Measurements from ENCODE around the gene ALG1.
A peak's percentile ranks its signal among the peaks of the same experiment; 100 is the strongest.

ALG1 gene, protein sequence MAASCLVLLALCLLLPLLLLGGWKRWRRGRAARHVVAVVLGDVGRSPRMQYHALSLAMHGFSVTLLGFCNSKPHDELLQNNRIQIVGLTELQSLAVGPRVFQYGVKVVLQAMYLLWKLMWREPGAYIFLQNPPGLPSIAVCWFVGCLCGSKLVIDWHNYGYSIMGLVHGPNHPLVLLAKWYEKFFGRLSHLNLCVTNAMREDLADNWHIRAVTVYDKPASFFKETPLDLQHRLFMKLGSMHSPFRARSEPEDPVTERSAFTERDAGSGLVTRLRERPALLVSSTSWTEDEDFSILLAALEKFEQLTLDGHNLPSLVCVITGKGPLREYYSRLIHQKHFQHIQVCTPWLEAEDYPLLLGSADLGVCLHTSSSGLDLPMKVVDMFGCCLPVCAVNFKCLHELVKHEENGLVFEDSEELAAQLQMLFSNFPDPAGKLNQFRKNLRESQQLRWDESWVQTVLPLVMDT

DNA sequence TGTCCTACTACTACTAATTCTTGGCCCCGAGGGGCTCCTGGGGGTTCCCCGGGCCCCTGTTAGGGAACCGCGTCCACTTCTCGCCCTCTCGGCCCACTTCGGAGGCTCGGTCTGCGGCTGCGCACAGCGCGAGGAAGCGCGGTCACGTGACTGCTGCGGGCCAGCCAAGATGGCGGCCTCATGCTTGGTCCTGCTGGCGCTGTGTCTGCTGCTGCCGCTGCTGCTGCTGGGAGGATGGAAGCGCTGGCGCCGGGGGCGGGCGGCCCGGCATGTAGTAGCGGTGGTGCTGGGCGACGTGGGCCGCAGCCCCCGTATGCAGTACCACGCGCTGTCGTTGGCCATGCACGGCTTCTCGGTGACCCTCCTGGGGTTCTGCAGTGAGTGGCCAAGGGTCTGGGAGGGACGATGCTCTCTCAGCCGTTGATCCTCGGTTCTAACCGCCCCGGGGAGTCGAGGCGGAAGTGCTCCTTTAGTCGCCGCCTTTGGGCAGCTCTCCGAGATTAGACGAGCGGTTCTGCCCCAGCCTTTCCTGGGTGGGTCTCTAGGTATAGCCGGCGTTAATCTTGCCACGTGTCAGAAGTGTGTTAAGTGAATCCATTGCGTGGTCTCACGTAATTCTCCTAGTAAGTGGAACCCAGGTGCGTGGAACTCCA is at the start of gene ALG1:
Gene ALG1, plus strand, starts transcription at position 163 of the 653 bp plus-strand sequence. Its CDS starts 7 bp downstream, at position 170.
- Histone ChIP-seq H3K9me3 (ENCODE audit: low read depth, low read length) (no peaks in the 10 kb centered on the region), H3K27ac (no peak within 1 kb of the TSS), H3K4me3 (peak within 1 kb of the TSS; percentile 88), H3K36me3 (ENCODE audit: insufficient read depth, low read length) (peaks cover 5% of the 10 kb centered on the region; the same call in 1 of the 2 replicates), H3K9ac (ENCODE audit: insufficient read length) (peak within 1 kb of the TSS; percentile 91)
- DNase-seq (ENCODE audit: low read depth, low spot score) = no peak
- TF ChIP-seq FOXP2 (optimal IDR thresholded peaks at IDR 0.05; ENCODE audit: control extremely low read depth, extremely low read length, insufficient read depth) (no peak), POLR2AphosphoS5 (IDR thresholded peaks at IDR 0.05; ENCODE audit: borderline replicate concordance, low read depth, low read length) (peak; percentile 89)

DNA sequence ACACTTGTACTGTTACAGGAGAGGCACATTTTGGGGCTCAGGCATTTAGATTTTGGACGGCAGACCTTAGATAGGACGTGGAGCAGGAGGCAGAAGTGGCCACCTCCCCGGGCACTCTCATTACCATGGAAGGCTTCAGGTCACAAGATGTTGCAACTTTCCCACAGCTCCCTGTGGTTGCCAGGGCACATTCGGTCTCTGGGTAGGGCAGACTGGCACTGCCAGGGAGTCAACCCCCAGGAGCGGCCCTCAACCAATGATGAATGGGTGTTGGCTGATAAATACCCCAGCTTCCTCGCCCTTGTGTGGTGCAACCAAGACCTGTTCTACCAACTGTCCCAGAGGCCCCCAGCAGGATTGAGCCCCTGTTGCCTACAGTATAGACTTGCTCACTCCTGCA is 49.1 kb upstream of the ALG1 start:
- no peak for DNase-seq (ENCODE audit: low read depth, low spot score)
- H3K4me3 ChIP-seq = no peak overlapping the region
- TF ChIP-seq EZH2 (IDR thresholded peaks at IDR 0.05) (no peak), POLR2AphosphoS5 (IDR thresholded peaks at IDR 0.05; ENCODE audit: borderline replicate concordance, low read depth, low read length) (no peak)
- H3K27ac ChIP-seq = no peak overlapping the region
- H3K9ac ChIP-seq (ENCODE audit: insufficient read length) = no peak overlapping the region
- H3K9me3 ChIP-seq (ENCODE audit: low read depth, low read length) = no peaks in the 10 kb centered on the region
- no peaks in the 10 kb centered on the region for H3K36me3 ChIP-seq (ENCODE audit: insufficient read depth, low read length)

DNA sequence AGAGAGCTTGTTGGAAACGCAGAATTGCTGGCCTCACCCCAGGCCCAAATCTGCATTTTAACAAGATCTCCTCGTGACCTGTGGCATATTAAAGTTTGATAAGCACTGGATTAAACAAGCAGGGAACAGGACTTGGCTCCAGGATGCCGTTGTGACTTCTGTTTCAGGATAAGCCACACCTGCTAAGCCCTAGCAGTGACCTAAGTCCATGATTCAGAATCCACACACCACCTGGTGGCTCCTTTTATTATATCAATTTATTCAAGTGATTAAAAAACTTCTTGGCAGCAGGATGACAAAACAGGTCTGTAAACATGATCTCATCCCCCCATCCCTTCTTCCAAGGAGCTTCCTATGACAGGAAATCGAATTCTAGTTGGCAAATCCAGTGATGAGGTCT is 47.0 kb upstream of the ALG1 start:
- Histone ChIP-seq H3K9ac (ENCODE audit: insufficient read length) (no peak overlapping the region), H3K4me3 (no peak overlapping the region), H3K27ac (no peak overlapping the region), H3K9me3 (ENCODE audit: low read depth, low read length) (no peaks in the 10 kb centered on the region), H3K36me3 (ENCODE audit: insufficient read depth, low read length) (no peaks in the 10 kb centered on the region)
- TF ChIP-seq EZH2 (IDR thresholded peaks at IDR 0.05) (no peak), POLR2AphosphoS5 (IDR thresholded peaks at IDR 0.05; ENCODE audit: borderline replicate concordance, low read depth, low read length) (no peak)
- no peak for DNase-seq (ENCODE audit: low read depth, low spot score)

DNA sequence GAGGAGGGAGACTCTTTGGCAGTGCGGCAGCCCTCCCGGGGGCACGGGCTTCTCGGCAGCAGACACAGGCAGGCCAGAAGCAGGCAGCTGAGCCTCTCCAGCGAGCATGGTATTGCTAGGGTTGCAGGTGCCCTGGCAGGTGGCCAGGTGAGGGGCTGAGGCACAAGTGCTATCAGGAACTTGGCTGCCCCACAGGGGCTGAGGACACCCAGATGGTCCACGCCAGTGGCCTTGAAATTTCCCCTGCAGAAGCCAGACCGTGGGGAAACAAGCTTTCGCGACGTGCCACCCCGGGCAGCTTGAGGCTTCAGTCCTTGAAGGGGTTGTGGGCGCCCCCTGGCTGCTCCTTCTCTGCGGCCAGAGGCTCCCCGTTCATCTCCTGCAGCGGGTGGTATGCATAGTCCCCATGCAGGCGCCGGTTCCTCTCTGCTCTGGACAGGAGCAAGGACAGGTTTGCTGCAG is 46.4 kb upstream of the ALG1 start:
- Histone ChIP-seq H3K4me3 (no peak overlapping the region), H3K27ac (no peak overlapping the region), H3K9me3 (ENCODE audit: low read depth, low read length) (no peaks in the 10 kb centered on the region), H3K9ac (ENCODE audit: insufficient read length) (no peak overlapping the region), H3K36me3 (ENCODE audit: insufficient read depth, low read length) (no peaks in the 10 kb centered on the region)
- TF ChIP-seq POLR2AphosphoS5 (IDR thresholded peaks at IDR 0.05; ENCODE audit: borderline replicate concordance, low read depth, low read length) (no peak), FOXP2 (optimal IDR thresholded peaks at IDR 0.05; ENCODE audit: control extremely low read depth, extremely low read length, insufficient read depth) (no peak), EZH2 (IDR thresholded peaks at IDR 0.05) (no peak)
- DNase-seq (ENCODE audit: low read depth, low spot score) = no peak

DNA sequence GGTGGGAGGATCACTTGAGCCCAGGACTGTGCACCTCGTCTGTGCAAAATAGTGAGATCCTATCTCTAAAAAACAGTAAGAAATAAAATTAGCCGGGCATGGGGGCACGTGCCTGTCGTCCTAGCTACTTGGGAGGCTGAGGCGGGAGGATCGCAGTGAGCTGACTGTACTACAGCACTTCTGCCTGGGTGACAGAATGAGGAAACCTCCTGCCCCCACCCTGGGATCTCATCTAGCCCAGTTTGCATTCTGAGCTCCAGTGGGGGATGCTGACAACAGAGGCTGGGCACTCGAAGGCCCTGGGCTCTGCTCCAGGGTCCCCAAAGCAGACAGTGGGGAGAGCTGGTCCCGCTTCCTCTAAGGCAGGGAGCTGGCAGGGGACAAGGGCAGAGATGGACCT is 45.0 kb upstream of the ALG1 start:
- Histone ChIP-seq H3K36me3 (ENCODE audit: insufficient read depth, low read length) (no peaks in the 10 kb centered on the region), H3K27ac (no peak overlapping the region), H3K9me3 (ENCODE audit: low read depth, low read length) (no peaks in the 10 kb centered on the region), H3K9ac (ENCODE audit: insufficient read length) (no peak overlapping the region), H3K4me3 (no peak overlapping the region)
- no peak for DNase-seq (ENCODE audit: low read depth, low spot score)
- TF ChIP-seq POLR2AphosphoS5 (IDR thresholded peaks at IDR 0.05; ENCODE audit: borderline replicate concordance, low read depth, low read length) (no peak), FOXP2 (optimal IDR thresholded peaks at IDR 0.05; ENCODE audit: control extremely low read depth, extremely low read length, insufficient read depth) (no peak), EZH2 (IDR thresholded peaks at IDR 0.05) (no peak)

DNA sequence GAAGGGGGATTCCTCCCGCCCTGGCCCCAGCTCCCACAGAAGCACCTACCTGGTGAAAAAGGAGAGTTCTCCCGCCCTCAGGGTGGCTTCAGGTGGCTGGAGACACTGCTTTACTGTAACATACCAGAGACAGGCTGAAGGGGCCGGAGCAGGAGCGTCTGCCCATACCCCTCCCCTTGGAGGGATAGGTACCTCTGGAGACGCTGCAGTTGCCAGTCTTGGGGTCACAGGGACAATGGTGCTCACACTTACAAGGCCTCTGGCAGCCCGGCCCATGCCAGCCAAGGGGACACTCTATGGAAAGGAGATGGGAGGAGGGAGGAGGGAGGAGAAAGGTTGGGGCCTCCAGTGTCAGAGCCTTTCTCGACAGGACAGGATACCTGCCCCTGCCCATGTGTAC is 44.6 kb upstream of the ALG1 start:
- no peak for TF ChIP-seq EZH2 (IDR thresholded peaks at IDR 0.05)
- no peak overlapping the region for H3K9ac ChIP-seq (ENCODE audit: insufficient read length)

DNA sequence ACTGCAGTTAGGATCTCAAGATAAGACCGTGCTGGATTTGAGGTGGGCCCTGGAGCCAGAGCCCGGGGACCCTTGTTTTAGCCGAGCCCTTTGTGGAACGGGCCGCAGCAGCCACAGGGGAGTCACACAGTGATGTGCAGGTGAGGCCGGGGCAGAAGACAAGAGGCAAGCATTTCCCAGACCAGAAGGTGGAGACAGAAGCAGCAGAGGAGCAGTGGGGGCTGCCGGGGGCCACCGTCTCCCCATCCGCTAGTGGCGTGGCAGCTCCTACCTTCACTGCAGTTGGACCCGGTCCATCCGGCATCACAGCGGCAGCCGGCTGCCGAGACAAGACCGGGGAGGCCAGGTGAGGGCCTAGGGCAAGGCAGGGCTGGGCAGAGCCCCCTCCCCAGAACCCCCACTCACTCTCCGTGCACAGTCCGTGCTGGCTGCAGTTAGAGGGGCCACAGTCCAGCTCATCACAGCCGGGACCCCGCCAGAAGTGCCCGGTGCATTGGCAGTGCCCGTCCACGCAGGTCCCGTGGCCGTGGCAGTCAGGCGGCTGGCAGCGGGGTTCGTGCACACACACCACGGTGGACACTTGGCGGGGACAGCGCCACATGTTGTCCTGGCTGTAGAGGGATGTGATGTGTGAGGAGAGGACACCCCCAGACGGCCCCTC is 43.9 kb upstream of the ALG1 start:
- no peak for DNase-seq (ENCODE audit: low read depth, low spot score)
- no peak overlapping the region for H3K9ac ChIP-seq (ENCODE audit: insufficient read length)
- no peaks in the 10 kb centered on the region for H3K9me3 ChIP-seq (ENCODE audit: low read depth, low read length)
- no peaks in the 10 kb centered on the region for H3K36me3 ChIP-seq (ENCODE audit: insufficient read depth, low read length)
- no peak for TF ChIP-seq FOXP2 (optimal IDR thresholded peaks at IDR 0.05; ENCODE audit: control extremely low read depth, extremely low read length, insufficient read depth)
- TF ChIP-seq EZH2 (IDR thresholded peaks at IDR 0.05) = no peak
- TF ChIP-seq POLR2AphosphoS5 (IDR thresholded peaks at IDR 0.05; ENCODE audit: borderline replicate concordance, low read depth, low read length) = no peak
- H3K27ac ChIP-seq = no peak overlapping the region
- H3K4me3 ChIP-seq = no peak overlapping the region

More for the DNA sequence above, 44.6 kb upstream of the ALG1 start:
- Histone ChIP-seq H3K27ac (no peak overlapping the region), H3K36me3 (ENCODE audit: insufficient read depth, low read length) (no peaks in the 10 kb centered on the region), H3K4me3 (no peak overlapping the region), H3K9me3 (ENCODE audit: low read depth, low read length) (no peaks in the 10 kb centered on the region)
- no peak for DNase-seq (ENCODE audit: low read depth, low spot score)

DNA sequence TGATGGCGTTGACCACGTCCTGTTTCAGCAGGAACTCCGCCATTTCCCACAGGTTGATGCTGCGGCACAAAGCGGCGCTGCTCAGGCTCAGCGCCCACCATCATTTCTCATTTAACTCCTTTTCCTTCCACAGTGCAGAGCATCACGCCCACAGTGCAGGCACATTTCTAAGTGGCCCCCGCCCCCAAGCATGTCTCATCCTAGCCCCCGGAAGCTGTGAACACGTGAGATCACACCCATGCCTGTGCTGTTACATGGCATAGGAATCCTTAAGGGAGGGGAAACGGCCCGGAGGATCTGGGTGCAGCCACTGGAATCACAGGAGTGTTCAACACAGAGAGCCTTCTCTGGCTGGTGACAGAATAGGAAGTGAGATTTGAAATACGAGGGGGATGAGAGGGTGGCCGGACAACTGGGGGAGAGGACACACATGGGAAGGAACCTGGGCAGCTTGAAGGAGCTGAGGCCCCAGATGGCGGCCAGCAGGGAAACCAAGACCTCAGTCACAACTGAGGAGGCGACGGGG is 42.6 kb upstream of the ALG1 start:
- H3K9me3 ChIP-seq (ENCODE audit: low read depth, low read length) = no peaks in the 10 kb centered on the region
- no peak for DNase-seq (ENCODE audit: low read depth, low spot score)
- no peak overlapping the region for H3K27ac ChIP-seq
- H3K9ac ChIP-seq (ENCODE audit: insufficient read length) = no peak overlapping the region
- no peak overlapping the region for H3K4me3 ChIP-seq
- H3K36me3 ChIP-seq (ENCODE audit: insufficient read depth, low read length) = no peaks in the 10 kb centered on the region
- no peak for TF ChIP-seq FOXP2 (optimal IDR thresholded peaks at IDR 0.05; ENCODE audit: control extremely low read depth, extremely low read length, insufficient read depth)
- no peak for TF ChIP-seq EZH2 (IDR thresholded peaks at IDR 0.05)
- TF ChIP-seq POLR2AphosphoS5 (IDR thresholded peaks at IDR 0.05; ENCODE audit: borderline replicate concordance, low read depth, low read length) = no peak

Data from SK-N-MC (cell line).